ENCODE data around the gene PLEKHM1. TPM values are rescaled to one million over a fixed set of nuclear protein-coding genes. Genes with fewer than 3 reads are reported as not detected.

Gene PLEKHM1
- total and polyA plus RNA-seq, 2 of the 4 experiments (the other 2 are of a cell fraction) = 4.7 to 16.4 TPM

- H3K9me3 ChIP-seq (ENCODE audit: control insufficient read depth, insufficient read depth, low read length) = 0 out of 2 replicates have a peak, but pooled peaks cover 2% of the 10 kb centered on the region
- dilution Hi-C loops (cut with HindIII; ENCODE audit: low sequenced_read_pairs, unreplicated experiment) (no loop called here), in situ Hi-C loops (cut with MboI; ENCODE audit: low sequenced_read_pairs) (no loop called here), intact Hi-C loops (cut with micrococcal nuclease) (no loop called here)
- H2AK9ac ChIP-seq (replicated peaks; ENCODE audit: low read depth, low read length, poor library complexity) = no peak overlapping the region
- H2BK120ac ChIP-seq (ENCODE audit: low read depth, low read length) = no peak overlapping the region
- H3K27ac ChIP-seq (ENCODE audit: insufficient read depth, low read length) = no peak overlapping the region
- peaks cover 6% of the 10 kb centered on the region; the same call in 1 of the 2 replicates for H3K4me1 ChIP-seq (ENCODE audit: control insufficient read depth, insufficient read depth, low read length)
- no peak overlapping the region for H4K5ac ChIP-seq (ENCODE audit: low read depth, low read length)
- no peaks in the 10 kb centered on the region for H3K9me1 ChIP-seq (ENCODE audit: insufficient read depth, low read length)
- H3K23ac ChIP-seq (ENCODE audit: low read depth, low read length) = no peak overlapping the region
- POLR2A ChIA-PET (ENCODE audit: unreplicated experiment) = no interaction called here
- DNase-seq = peak; percentile 31
- no peak overlapping the region for H3K4ac ChIP-seq (ENCODE audit: low read depth, low read length)
- H3K27me3 ChIP-seq (ENCODE audit: control insufficient read depth, insufficient read depth, low read length) = peaks cover 45% of the 10 kb centered on the region
- peaks cover 12% of the 10 kb centered on the region for H3K36me3 ChIP-seq (ENCODE audit: control insufficient read depth, insufficient read depth, low read length)
- H4K20me1 ChIP-seq (ENCODE audit: insufficient read depth, low read length) = peaks cover 16% of the 10 kb centered on the region; the same call in 1 of the 2 replicates
- H4K91ac ChIP-seq (ENCODE audit: insufficient read depth, low read depth, low read length) = no peak overlapping the region
- H2BK5ac ChIP-seq (ENCODE audit: low read depth, low read length, poor library complexity, severe bottlenecking) = no peak overlapping the region
- H3K79me1 ChIP-seq (ENCODE audit: low read depth in 1 of 2, low read length in 2 of 2) = no peaks in the 10 kb centered on the region
- CTCF ChIA-PET = no interaction called here
- H3K9ac ChIP-seq (ENCODE audit: low read depth, low read length) = no peak overlapping the region
- peak; percentile 46; the same call in 1 of the 2 replicates for TF ChIP-seq BHLHE40 (IDR thresholded peaks at IDR 0.05; ENCODE audit: low read depth, low read length)
- TF ChIP-seq CHD1 (IDR thresholded peaks at IDR 0.05; ENCODE audit: low read depth, low read length) = no peak
- TF ChIP-seq MXI1 (IDR thresholded peaks at IDR 0.05; ENCODE audit: borderline replicate concordance, low read depth, low read length) = no peak
- no peak for TF ChIP-seq RAD21 (IDR thresholded peaks at IDR 0.05; ENCODE audit: low read length)
- H2AFZ ChIP-seq (replicated peaks; ENCODE audit: low read length, poor library complexity) = peak overlapping the region; percentile 87
- H3K56ac ChIP-seq (ENCODE audit: extremely low read depth, insufficient read depth, low read length) = no peak overlapping the region
- H3K4me3 ChIP-seq (ENCODE audit: insufficient read depth, low read depth, low read length) = peak overlapping the region; percentile 47
- ATAC-seq (ENCODE audit: low read depth) = peak; percentile 33
- no peak overlapping the region for H3K14ac ChIP-seq (replicated peaks; ENCODE audit: low read depth, low read length)
- no peak overlapping the region for H2BK20ac ChIP-seq (ENCODE audit: low read depth, low read length)
- no peak overlapping the region for H3K18ac ChIP-seq (ENCODE audit: low read depth, low read length)
- no peak overlapping the region for H2BK15ac ChIP-seq (ENCODE audit: low read depth, low read length)
- H3K4me2 ChIP-seq (ENCODE audit: low read depth, low read length) = peak overlapping the region; percentile 97
- H4K8ac ChIP-seq (ENCODE audit: low read depth in 2 of 2, low read length in 2 of 2) = no peak overlapping the region
- 0% methylated on average over 2 of the region's 64 CpGs; no CpG with 5 or more reads in 1 of the 2 experiments for WGBS, 2 experiments (ENCODE audit: extremely low coverage in 2 of 2, insufficient read length in 1 of 2)
- H2AK5ac ChIP-seq (ENCODE audit: low read depth, low read length) = no peak overlapping the region
- no TSS peak for BruUV-seq (replicated peaks)
Measured at GRCh38 chr17:45431531-45432404, 58.8 kb downstream of the PLEKHM1 start.
